HG03103 (cell line): ENCODE measurements around the gene GPR152.
"Not testable (repeated sequence)": the region's sequence is repeated elsewhere in the genome, so short reads cannot be mapped to it uniquely, and the experiment has no call there.

Experiments
- ATAC-seq: cut with Tn5 transposase; IDR thresholded peaks from one replicate; pipeline ENCODE4 v1.9.1; 2021; ENCODE audit warnings: low read depth; ENCODE audit not compliant: unreplicated experiment

GPR152 gene

DNA sequence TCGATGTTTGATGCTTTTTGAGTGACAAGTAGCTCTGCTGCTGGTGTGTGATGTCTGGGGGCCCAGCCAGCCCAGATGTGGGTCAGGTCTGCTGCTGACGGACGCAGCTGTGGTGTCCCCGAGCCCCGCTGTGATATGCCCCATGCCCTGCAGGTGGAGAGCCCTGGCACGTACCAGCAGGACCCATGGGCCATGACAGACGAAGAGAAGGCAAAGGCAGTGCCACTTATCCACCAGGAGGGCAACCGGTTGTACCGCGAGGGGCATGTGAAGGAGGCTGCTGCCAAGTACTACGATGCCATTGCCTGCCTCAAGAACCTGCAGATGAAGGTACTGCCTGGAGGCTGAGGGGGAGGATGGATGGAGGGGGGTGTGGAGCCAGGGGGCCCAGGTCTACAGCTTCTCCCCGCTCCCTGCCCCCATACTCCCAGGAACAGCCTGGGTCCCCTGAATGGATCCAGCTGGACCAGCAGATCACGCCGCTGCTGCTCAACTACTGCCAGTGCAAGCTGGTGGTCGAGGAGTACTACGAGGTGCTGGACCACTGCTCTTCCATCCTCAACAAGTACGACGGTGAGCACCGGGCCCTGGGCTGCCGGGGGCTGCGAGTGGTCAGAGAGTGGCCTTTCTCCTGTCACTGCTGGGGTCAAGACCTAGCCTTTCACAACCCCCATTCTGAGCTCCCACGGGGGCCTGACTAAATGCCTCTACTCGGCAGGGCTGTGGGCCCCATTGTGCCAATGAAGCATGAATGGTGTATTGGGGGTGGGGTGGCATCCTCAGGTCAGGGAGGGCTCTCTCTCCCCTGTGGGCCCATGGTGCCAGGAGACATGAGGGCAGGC lies 37.6 kb upstream of the GPR152 start:
- no peak for ATAC-seq

DNA sequence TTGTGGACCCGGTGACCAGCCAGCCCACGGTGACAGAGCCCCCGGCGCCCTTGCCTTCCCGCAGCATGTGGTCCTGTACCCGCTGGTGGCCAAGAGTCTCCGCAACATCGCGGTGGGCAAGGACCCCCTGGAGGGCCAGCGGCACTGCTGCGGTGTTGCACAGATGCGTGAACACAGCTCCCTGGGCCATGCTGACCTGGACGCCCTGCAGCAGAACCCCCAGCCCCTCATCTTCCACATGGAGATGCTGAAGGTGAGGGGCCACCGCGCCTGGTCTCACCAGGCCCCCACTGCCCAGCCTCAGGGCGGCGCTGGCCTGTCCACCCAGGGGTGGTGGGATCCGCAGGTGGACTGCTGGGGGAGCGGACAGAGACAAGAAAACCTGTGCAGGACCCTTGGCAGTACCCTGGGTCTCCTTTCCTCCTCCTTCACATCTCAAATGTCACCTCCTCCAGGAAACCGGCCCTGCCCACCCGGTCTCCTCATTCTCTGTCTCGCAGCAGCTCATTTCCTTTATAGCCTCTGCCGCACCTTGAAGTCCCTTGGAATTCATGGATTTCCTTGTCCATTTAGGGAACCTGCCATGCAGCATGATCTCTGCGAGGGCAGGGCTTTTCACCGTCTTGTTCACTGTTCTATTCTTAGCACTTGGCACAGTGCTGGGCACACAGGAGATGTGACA lies 36.8 kb upstream of the GPR152 start:
- no peak for ATAC-seq

DNA sequence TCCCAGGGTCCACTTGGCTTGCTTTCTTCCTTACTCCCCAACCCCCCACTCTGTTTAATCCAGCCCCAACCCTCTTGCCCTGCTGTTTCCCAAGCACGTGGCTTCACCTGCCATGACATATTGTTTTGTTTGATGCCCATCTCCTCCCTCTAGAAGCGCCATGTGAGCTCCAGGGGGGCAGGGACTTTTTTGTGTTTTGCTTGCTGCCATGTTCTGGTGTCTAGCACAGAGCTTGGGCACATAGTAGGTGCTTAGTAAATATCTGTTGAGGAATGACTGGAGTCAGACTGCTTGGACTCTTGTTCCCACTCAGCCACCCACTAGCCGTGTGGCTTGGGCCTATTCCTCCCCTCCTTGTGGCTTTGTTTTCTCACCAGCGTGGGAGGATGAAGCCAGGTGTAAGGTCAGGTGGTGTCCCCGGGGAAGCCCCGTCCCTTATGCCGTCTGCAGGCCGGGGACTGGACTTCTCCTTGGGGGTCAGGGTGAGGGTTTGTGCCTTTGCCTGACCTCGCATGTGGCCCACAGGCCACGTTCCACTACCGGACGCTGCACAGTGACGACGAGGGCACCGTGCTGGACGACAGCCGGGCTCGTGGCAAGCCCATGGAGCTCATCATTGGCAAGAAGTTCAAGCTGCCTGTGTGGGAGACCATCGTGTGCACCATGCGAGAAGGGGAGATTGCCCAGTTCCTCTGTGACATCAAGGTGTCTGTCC lies 34.1 kb upstream of the GPR152 start:
- ATAC-seq: no peak

DNA sequence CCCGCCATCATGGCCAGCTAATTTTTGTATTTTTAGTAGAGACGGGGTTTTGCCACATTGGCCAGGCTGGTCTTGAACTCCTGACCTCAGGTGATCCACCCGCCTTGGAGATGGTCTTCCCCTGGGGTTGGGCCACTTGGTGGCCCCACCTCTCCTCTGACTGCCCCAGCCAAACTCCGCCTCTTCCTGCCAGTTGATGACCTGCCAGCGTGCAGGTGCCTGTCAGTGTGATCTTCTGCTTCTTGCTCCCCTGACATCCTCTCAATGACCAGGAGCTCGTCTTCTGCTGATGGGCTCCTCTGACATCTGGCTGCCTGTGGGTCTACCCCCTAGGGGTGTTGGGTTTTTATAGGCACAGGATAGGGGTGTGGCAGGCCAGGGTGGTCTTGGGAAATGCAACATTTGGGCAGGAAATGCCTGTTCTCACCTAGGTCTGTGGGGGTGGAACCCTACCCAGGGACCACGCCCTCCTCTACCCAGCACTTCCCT lies 33.4 kb upstream of the GPR152 start:
- ATAC-seq: not testable (repeated sequence)

DNA sequence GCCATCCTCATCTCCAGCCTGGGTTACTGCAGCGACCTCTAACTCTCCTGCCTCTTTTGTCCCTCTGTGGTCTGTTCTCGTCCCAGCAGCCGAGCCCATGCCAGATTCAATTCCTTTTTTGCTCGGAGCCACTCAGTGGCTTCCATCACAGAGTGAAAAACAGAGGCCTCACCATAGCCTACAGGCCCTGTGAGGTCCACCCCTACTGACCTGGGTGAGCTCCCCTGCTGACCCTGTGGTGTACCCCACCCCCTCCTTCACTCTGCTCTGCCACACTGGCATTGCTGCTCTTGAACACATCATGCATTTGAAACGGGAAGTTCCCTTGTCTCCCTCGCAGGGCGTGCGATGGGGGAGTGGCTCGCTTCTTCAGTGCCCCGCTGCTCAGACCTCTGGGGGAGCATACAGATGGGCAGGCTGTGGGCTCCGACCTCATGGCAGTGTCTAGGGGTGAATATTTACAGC lies 32.4 kb upstream of the GPR152 start:
- no peak for ATAC-seq

DNA sequence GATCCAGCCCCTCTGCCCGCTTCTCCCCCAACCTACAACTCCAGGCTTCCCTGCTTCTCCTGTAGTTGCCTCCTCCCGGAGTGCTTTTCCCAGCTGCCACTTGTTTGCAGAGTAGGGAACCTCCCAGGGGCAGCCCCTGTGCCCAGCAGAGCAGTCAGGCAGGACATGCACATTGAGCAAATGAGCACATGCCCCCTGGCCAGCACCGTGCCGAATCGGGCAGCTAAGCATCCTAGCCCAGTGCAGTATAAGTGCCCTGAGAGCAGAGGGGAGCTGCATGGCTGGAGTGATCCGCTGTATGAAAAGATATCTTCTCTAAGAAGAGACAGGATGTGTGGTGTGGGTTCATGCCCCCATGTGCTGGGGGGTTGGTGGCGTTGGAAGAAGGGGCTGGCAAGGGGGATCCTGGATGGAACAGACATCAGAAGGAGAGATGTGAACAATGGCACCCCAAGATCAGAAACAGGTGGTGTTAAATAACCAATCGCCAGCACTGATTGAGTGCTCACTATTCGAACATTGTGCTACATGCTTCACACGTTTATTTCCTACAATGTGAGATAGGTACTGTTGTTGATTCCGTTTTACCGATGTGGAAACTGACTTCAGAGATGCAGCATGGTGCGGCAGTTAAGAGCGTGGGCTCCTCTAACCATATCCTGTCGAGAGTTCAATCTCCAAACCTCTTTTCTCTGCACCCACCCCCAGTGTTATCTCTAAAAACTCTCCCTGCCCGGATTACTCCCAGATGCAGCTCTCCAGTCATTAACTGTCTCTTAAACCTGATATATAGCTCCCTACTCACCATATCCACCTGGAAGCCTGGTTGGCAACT lies 31.5 kb upstream of the GPR152 start:
- no peak for ATAC-seq

DNA sequence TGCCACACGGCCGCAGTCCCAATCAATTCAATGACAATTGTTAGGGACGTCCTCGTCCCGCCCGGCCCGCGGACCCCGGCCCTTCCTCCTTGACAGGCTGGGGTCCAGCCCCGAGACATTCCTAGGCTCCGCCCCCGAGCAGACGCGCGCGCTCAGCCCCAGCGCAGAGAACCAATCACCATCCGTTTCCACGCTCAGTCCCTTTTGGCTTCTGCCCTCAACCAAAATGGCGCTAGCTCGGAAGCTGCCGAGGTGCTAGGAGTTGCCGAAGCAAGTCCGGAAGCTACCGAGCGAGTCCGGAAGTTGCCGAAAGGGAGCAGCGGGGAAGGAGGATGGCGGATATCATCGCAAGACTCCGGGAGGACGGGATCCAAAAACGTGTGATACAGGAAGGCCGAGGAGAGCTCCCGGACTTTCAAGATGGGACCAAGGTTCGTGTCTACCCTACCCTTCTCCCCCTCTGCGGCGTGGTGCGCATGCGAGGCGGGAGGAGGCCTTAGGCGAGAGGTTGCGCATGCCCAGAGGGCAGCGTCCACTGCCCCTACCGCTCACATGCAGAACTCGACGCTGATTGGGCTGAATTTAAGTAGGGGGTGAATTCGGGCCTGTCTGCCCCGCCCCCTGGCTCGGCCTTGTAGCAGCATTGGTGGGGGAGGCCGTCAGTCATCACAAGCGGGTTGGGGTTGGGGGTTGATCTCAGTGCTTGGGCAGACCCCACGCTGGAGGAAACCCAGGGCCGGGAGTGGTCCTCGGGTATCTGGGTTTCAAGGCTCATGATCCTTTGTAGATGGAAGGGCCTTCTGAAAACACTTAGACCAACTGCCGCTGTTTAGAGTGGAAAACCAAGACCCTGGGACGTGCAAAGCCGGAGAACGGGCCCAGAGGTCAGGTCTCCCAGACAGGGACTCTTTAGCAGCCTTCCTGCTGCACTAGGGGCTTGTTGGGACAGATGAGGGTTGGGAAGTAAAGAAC lies 30.6 kb upstream of the GPR152 start, which contains the start of gene AIP:
AIP (plus strand) TSS at position 200 of the 972 bp plus-strand sequence; CDS start at position 333, 133 bp downstream.
- peak; percentile 48 for ATAC-seq

DNA sequence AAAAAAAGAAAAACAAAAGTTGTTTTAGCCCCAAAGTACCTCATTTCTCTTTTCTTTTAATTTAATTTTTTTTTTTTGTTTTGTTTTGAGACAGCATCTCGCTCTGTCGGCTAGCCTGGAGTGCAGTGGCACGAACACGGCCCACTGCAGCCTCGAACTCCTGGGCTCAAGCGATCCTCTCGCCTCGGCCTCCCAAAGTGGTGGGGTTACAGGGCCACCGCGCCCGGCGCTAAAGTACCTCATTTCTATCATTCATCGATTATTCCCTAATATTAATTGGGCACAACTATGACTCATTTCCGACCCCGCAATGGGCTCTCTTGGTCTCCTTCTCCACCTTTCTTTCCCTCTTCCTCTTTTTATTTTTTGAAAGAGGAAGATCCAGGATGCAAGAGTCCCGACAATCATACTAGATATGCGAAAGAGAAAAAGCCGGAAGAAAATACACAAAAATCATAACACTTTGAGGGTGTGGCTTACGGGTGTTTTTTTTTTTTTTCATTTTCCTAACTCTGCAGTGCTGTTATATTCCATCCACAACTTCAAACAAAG lies 29.8 kb upstream of the GPR152 start:
- no peak for ATAC-seq

DNA sequence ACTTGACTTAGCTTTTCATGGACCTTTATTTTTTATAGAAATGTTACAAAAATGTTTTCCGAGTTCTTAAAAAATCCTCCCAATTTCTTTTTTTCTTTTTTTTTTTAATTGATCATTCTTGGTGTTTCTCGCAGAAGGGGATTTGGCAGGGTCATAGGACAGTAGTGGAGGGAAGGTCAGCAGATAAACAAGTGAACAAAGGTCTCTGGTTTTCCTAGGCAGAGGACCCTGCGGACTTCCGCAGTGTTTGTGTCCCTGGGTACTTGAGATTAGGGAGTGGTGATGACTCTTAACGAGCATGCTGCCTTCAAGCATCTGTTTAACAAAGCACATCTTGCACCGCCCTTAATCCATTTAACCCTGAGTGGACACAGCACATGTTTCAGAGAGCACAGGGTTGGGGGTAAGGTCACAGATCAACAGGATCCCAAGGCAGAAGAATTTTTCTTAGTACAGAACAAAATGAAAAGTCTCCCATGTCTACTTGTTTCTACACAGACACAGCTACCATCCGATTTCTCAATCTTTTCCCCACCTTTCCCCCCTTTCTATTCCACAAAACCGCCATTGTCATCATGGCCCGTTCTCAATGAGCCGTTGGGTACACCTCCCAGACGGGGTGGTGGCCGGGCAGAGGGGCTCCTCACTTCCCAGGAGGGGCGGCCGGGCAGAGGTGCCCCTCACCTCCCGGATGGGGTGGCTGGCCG lies 25.0 kb upstream of the GPR152 start:
- not testable (repeated sequence) for ATAC-seq

DNA sequence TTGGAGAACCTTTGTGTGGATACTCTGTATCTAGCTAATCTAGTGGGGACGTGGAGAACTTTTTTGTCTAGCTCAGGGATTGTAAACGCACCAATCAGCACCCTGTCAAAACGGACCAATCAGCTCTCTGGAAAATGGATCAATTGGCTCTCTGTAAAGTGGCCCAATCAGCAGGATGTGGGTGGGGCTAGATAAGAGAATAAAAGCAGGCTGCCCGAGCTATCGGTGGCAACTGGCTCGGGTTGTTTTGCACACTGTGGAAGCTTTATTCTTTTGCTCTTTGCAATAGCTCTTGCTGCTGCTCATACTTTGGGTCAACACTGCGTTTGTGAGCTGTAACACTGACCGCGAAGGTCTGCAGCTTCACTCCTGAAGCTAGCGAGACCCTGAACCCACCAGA lies 24.2 kb upstream of the GPR152 start:
- not testable (repeated sequence) for ATAC-seq

DNA sequence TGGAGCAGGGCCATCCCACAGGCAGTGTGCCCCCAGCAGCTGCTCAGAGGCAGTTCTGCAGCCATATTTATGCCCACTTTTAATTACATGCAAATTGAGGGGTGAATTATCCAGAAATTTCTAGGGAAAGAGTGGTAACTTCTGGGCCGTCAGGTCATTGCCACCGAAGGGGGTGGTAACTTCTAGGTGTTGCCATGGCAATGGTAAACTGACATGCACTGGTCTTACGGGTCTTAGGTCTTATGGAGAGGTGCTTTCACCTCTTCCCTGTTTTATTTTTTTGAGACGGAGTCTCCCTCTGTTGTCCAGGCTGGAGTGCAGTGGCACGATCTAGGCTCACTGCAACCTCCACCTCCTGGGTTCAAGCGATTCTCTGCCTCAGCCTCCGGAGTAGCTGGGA lies 20.4 kb upstream of the GPR152 start:
- ATAC-seq: no peak

DNA sequence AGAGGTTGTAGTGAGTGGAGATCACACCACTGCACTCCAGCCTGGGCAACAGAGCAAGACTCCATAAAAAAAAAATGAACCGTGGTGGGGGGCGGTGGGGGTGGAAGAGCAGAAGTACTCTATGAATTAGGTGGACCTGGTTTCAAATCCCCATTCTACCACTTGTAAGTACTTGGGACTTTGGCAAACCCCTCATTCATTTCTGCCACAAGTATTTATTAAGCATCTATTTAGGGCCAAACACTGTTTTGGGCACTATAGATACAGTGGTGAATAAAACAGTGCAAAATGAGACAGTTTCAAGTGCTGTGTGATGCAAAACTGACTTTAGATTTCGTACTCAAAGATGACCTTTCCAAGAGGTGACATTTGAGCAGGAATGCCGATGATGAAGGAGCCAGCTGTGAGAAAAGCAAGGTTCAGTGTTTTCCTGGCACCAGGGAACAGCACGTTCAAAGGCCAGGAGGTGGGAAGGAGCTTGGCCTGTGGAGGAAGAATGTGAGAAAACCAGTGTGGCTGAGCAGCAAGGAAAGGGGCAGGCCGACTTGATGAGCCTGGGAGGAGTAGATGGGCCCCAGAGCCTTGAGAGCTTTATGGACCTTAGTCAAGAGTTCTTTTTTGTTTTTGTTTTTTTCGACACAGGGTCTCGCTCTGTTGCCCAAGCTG lies 17.9 kb upstream of the GPR152 start:
- ATAC-seq: no peak

DNA sequence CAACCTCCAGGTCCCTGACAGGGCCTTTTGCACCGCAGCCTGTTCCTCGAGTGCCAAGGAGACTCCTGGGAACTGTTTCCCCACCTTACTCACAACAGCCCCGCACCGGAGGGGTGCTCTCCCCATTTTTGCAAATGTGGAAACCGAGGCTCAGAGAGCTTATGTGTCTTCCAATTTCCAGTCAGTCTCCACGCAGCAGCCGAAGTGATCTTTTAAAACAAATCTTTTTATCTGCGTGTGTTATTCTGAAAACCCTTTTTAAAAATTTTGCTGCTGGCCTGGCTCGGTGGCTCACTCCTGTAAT lies 16.9 kb upstream of the GPR152 start:
- no peak for ATAC-seq

DNA sequence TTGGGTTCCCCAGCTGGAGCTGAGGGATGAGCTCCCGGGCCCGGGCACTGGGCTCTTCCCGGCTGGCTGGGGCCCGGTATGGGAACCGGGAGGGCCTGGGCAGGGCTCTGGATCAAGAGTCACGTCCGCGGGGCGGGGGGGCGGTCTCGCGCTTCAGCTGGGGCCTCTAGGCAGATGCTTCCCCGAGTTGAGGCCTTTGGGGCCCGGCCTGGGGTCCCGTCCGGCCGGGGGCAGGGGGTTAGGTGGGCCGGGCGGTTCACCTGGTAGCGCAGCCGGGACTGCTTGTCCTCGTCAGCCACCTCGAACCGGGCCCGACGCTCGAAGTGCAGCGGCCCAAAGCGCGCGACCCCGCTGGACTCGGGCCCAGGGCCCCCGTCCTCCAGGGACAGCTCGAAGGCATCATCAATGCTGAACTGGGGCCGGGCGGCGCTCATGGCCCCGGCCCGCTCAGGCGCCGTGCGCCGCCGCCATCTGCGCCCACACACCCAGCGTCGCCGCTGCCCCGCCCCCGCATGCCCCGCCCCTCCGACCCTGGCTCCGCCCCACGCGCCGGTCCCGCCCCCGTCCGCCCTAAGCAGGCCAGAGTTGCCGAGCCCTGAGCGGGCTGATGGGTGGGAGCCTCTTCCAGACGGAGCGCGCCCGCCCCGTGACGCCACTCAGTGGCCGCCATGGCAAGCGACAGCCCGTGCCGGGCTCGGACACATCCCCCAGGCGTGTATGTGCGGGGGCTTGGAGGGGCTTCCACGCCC lies 16.4 kb upstream of the GPR152 start, which contains the start of gene TMEM134:
TMEM134 (minus strand) TSS at position 493 of the 749 bp plus-strand sequence; CDS start at position 434, 59 bp downstream.
- peak; percentile 45 for ATAC-seq

DNA sequence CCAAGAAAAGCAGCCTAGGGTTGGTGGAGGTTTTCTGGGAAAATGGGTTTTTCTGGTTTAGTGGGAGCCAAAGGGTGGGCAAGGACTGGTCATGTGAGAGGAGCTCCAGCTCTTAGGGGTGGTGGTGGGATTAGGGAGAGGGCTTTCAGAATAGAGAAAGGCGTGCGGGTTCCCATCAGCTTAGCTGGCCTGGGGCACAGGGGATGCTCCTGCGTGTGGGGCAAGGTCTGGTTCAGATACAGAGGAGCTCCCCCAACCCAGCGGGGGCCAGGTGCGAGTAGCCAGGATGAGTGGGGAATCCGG lies 15.9 kb upstream of the GPR152 start:
- ATAC-seq: no peak

DNA sequence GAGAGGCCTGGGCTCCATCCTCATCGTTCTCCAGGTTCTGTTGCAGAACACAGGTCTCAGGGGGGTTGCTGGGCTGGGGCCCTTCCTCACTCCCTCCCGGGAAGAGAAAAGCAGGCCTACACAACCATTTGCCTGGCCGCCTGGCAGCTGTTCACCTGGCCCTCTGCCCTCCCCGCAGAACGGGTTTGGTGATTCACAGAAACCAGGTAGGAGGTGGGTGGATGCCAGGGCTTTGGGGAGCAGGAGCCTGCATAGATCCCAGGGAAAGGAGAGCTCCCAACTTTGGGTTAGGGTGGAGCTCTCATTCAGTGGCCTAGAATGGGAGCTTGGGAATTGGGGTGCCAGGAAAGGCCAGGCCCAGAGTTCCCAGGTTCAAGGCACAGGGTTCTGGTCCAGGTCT lies 15.5 kb upstream of the GPR152 start:
- ATAC-seq: no peak
